ENCODE data around the gene FLAD1. TPM values are rescaled to one million over a fixed set of nuclear protein-coding genes. Genes with fewer than 3 reads are reported as not detected.
A peak's percentile ranks its signal among the peaks of the same experiment; 100 is the strongest.

FLAD1 gene
- total RNA-seq, 3 donors from 2014 or later (not counting 1 experiment from before 2014, with no cell fraction given): 32.1 to 47.6 (median 38.7) TPM

- no peak overlapping the region for H3K4me3 ChIP-seq (ENCODE audit: low read length)
- H3K4me1 ChIP-seq (ENCODE audit: control insufficient read depth, insufficient read depth, low read length): peaks cover 20% of the 10 kb centered on the region
- no peaks in the 10 kb centered on the region for H3K27me3 ChIP-seq (ENCODE audit: control insufficient read depth, insufficient read depth, low read length)
- H3K27ac Mint-ChIP-seq: no peak overlapping the region
- no peak overlapping the region for H3K27ac ChIP-seq (ENCODE audit: low read length)
- no peak for TF ChIP-seq CTCF (IDR thresholded peaks at IDR 0.05)
- DNase-seq: no peak
- H3K36me3 ChIP-seq (ENCODE audit: control insufficient read depth, insufficient read depth, low read length): peaks cover 57% of the 10 kb centered on the region
- intact Hi-C loops (cut with micrococcal nuclease): no loop called here
- H3K36me3 Mint-ChIP-seq: no peaks in the 10 kb centered on the region
- H3K27me3 Mint-ChIP-seq (ENCODE audit: low read depth in 2 of 2): no peaks in the 10 kb centered on the region
- peaks cover 23 to 35% of the 10 kb centered on the region in 2 donors for H3K4me1 Mint-ChIP-seq
- WGBS (ENCODE audit: insufficient coverage): 98% methylated on average over 8 of the region's 8 CpGs
- no peak overlapping the region for H3K4me3 Mint-ChIP-seq
- H3K9me3 ChIP-seq (ENCODE audit: control insufficient read depth, insufficient read depth, low read length): no peaks in the 10 kb centered on the region
- no peak for ATAC-seq
- no peaks in the 10 kb centered on the region for H3K9me3 Mint-ChIP-seq
Observed at GRCh38 chr1:154963643-154964042, 19.5 kb upstream of the FLAD1 start.

- intact Hi-C loops (cut with micrococcal nuclease): no loop called here
- ATAC-seq: no peak
- no peaks in the 10 kb centered on the region for H3K36me3 Mint-ChIP-seq
Observed at GRCh38 chr1:154964359-154964758, 18.8 kb upstream of the FLAD1 start.

GRCh38 chr1:154966111-154966510 is 17.0 kb upstream of the FLAD1 start:
- H3K9me3 ChIP-seq (ENCODE audit: control insufficient read depth, insufficient read depth, low read length): no peaks in the 10 kb centered on the region
- WGBS (ENCODE audit: insufficient coverage): 98% methylated on average over 6 of the region's 7 CpGs
- Mint-ChIP-seq H3K27me3 (ENCODE audit: low read depth in 2 of 2) (no peaks in the 10 kb centered on the region), H3K27ac (peak overlapping the region in 1 of 2 donors; percentile 40), H3K36me3 (no peaks in the 10 kb centered on the region), H3K4me1 (peaks cover 13 to 47% of the 10 kb centered on the region in 2 donors), H3K9me3 (no peaks in the 10 kb centered on the region), H3K4me3 (no peak overlapping the region)
- H3K4me3 ChIP-seq (ENCODE audit: low read length): no peak overlapping the region
- no peak for TF ChIP-seq CTCF (IDR thresholded peaks at IDR 0.05)
- peaks cover 52% of the 10 kb centered on the region for H3K36me3 ChIP-seq (ENCODE audit: control insufficient read depth, insufficient read depth, low read length)
- no peak overlapping the region for H3K27ac ChIP-seq (ENCODE audit: low read length)
- no peak for ATAC-seq
- intact Hi-C loops (cut with micrococcal nuclease): no loop called here
- H3K27me3 ChIP-seq (ENCODE audit: control insufficient read depth, insufficient read depth, low read length): no peaks in the 10 kb centered on the region
- no peak for DNase-seq
- H3K4me1 ChIP-seq (ENCODE audit: control insufficient read depth, insufficient read depth, low read length): peaks cover 24% of the 10 kb centered on the region

More at GRCh38 chr1:154964359-154964758, 18.8 kb upstream of the FLAD1 start:
- H3K27ac Mint-ChIP-seq: no peak overlapping the region
- no peaks in the 10 kb centered on the region for H3K9me3 Mint-ChIP-seq
- WGBS (ENCODE audit: insufficient coverage): 92% methylated on average over 6 of the region's 6 CpGs
- H3K4me1 ChIP-seq (ENCODE audit: control insufficient read depth, insufficient read depth, low read length): peaks cover 20% of the 10 kb centered on the region
- H3K27ac ChIP-seq (ENCODE audit: low read length): no peak overlapping the region
- no peak for DNase-seq
- H3K27me3 ChIP-seq (ENCODE audit: control insufficient read depth, insufficient read depth, low read length): no peaks in the 10 kb centered on the region
- peaks cover 55% of the 10 kb centered on the region for H3K36me3 ChIP-seq (ENCODE audit: control insufficient read depth, insufficient read depth, low read length)
- TF ChIP-seq CTCF (IDR thresholded peaks at IDR 0.05): no peak
- no peak overlapping the region for H3K4me3 ChIP-seq (ENCODE audit: low read length)
- no peaks in the 10 kb centered on the region for H3K9me3 ChIP-seq (ENCODE audit: control insufficient read depth, insufficient read depth, low read length)
- H3K27me3 Mint-ChIP-seq (ENCODE audit: low read depth in 2 of 2): no peaks in the 10 kb centered on the region
- H3K4me1 Mint-ChIP-seq: peaks cover 23 to 41% of the 10 kb centered on the region in 2 donors
- no peak overlapping the region for H3K4me3 Mint-ChIP-seq

GRCh38 chr1:154967331-154967950 is 15.7 kb upstream of the FLAD1 start:
- peak overlapping the region in 1 of 2 donors; percentile 38 for H3K27ac Mint-ChIP-seq
- no peak for TF ChIP-seq CTCF (IDR thresholded peaks at IDR 0.05)
- H3K4me1 ChIP-seq (ENCODE audit: control insufficient read depth, insufficient read depth, low read length): peaks cover 27% of the 10 kb centered on the region
- no peak overlapping the region for H3K4me3 Mint-ChIP-seq
- no peaks in the 10 kb centered on the region for H3K27me3 ChIP-seq (ENCODE audit: control insufficient read depth, insufficient read depth, low read length)
- H3K36me3 ChIP-seq (ENCODE audit: control insufficient read depth, insufficient read depth, low read length): peaks cover 52% of the 10 kb centered on the region
- H3K9me3 ChIP-seq (ENCODE audit: control insufficient read depth, insufficient read depth, low read length): no peaks in the 10 kb centered on the region
- intact Hi-C loops (cut with micrococcal nuclease): no loop called here
- H3K27ac ChIP-seq (ENCODE audit: low read length): no peak overlapping the region
- peaks cover 17 to 50% of the 10 kb centered on the region in 2 donors for H3K4me1 Mint-ChIP-seq
- no peaks in the 10 kb centered on the region for H3K36me3 Mint-ChIP-seq
- WGBS (ENCODE audit: insufficient coverage): 91% methylated on average over 5 of the region's 5 CpGs
- H3K27me3 Mint-ChIP-seq (ENCODE audit: low read depth in 2 of 2): no peaks in the 10 kb centered on the region
- H3K9me3 Mint-ChIP-seq: no peaks in the 10 kb centered on the region
- DNase-seq: no peak
- ATAC-seq: no peak
- H3K4me3 ChIP-seq (ENCODE audit: low read length): no peak overlapping the region
